ENCODE data around the gene HTR7. TPM values are rescaled to one million over a fixed set of nuclear protein-coding genes. Genes with fewer than 3 reads are reported as not detected.

The HTR7 gene
- total RNA-seq, 1 donor from 2014 or later = 13.3 TPM

DNA sequence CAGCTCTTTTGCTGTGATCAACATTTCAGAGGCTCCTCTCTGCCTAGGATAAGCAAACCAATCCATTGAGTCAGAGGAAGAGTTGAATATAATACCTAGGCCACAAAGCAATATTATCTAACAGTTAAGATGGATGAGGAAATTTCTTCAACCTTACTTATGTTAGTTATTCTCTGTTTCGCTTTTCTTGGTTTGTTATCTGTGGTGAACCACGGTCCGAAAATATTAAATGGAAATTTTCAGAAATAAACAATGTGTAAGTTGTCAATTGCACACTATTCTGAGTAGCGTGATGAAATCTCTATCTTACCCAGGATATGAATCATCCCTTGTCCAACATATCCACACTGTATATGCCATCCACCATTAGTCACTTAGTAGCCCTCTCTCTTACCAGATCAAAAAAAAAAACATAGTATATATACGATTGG is 1.5 kb upstream of the HTR7 start:
- H3K4me3 Mint-ChIP-seq (ENCODE audit: unreplicated experiment) = peak overlapping the region; percentile 88
- H3K9me3 Mint-ChIP-seq (ENCODE audit: unreplicated experiment) = peaks cover 9% of the 10 kb centered on the region
- TF ChIP-seq, protein P1, sequence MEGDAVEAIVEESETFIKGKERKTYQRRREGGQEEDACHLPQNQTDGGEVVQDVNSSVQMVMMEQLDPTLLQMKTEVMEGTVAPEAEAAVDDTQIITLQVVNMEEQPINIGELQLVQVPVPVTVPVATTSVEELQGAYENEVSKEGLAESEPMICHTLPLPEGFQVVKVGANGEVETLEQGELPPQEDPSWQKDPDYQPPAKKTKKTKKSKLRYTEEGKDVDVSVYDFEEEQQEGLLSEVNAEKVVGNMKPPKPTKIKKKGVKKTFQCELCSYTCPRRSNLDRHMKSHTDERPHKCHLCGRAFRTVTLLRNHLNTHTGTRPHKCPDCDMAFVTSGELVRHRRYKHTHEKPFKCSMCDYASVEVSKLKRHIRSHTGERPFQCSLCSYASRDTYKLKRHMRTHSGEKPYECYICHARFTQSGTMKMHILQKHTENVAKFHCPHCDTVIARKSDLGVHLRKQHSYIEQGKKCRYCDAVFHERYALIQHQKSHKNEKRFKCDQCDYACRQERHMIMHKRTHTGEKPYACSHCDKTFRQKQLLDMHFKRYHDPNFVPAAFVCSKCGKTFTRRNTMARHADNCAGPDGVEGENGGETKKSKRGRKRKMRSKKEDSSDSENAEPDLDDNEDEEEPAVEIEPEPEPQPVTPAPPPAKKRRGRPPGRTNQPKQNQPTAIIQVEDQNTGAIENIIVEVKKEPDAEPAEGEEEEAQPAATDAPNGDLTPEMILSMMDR (IDR thresholded peaks at IDR 0.05; ENCODE audit: partially characterized antibody, unreplicated experiment) = no peak
- H3K27ac Mint-ChIP-seq (ENCODE audit: unreplicated experiment) = no peak overlapping the region
- no peak for DNase-seq
- peaks cover 8% of the 10 kb centered on the region for H3K27me3 Mint-ChIP-seq (ENCODE audit: unreplicated experiment)
- H3K4me1 Mint-ChIP-seq (ENCODE audit: low read depth, unreplicated experiment) = peaks cover 12% of the 10 kb centered on the region
- no peaks in the 10 kb centered on the region for H3K36me3 Mint-ChIP-seq (ENCODE audit: unreplicated experiment)

DNA sequence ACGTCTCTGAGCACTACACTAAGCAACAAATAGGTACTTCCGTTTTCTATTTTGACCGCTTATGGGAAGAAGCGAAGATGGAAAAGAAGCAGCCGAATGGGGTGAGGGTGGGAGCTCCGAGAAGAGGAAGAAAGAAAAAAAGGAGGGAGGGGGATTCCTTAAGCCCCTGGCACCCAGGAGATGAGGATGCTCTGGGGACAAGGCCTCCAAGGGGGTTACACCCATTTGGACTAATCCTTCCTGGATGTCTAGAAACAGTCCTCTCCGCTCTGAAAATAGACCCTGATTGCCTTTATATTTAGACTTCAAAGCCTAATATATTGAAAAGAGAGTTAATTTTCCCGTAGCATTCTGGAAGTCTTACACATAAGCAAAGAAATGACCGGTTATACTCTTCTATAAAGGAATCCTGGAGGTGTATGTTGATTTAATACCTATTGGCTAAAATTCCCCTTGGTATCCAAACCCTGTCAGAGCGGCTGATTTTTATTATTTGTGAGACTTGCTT is 676 bp upstream of the HTR7 start:
- Mint-ChIP-seq H3K36me3 (ENCODE audit: unreplicated experiment) (peaks cover 3% of the 10 kb centered on the region), H3K27me3 (ENCODE audit: unreplicated experiment) (peaks cover 8% of the 10 kb centered on the region), H3K4me1 (ENCODE audit: low read depth, unreplicated experiment) (peaks cover 15% of the 10 kb centered on the region), H3K4me3 (ENCODE audit: unreplicated experiment) (peak overlapping the region; percentile 88), H3K9me3 (ENCODE audit: unreplicated experiment) (peaks cover 9% of the 10 kb centered on the region), H3K27ac (ENCODE audit: unreplicated experiment) (peak overlapping the region; percentile 88)
- no peak for DNase-seq
- TF ChIP-seq, protein P1 (IDR thresholded peaks at IDR 0.05; ENCODE audit: partially characterized antibody, unreplicated experiment) = no peak

DNA sequence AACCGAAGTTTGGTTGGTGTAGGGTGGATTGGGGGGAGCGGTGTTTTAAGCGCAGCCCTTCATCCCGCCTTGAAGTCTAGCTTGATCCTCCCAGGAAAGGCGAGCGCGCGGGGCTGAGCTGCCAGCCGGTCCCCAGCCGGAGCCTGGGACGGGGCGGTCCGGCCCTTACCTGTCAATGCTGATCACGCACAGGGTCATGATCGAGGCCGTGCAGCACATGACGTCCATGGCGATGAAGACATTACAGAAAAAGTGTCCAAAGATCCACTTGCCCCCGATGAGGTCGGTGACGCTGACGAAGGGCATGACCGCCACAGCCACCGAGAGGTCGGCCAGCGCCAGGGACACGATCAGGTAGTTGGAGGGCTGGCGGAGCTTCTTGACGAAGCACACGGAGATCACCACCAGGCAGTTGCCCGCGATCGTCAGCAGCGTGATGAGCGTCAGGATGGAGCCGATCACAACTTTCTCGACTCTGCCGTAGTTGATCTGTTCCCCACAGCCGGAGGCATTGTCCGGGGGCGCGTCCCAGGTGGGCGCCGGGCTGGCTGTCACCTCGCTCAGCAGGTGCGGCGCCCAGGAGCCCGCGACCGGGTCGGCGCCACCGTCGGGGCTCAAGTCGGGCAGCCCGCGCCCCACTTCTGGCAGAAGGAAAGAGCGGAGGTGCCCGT is 740 bp downstream of the HTR7 start:
- H3K27ac Mint-ChIP-seq (ENCODE audit: unreplicated experiment) = peak overlapping the region; percentile 95
- DNase-seq = peak; percentile 46
- peaks cover 6% of the 10 kb centered on the region for H3K36me3 Mint-ChIP-seq (ENCODE audit: unreplicated experiment)

DNA sequence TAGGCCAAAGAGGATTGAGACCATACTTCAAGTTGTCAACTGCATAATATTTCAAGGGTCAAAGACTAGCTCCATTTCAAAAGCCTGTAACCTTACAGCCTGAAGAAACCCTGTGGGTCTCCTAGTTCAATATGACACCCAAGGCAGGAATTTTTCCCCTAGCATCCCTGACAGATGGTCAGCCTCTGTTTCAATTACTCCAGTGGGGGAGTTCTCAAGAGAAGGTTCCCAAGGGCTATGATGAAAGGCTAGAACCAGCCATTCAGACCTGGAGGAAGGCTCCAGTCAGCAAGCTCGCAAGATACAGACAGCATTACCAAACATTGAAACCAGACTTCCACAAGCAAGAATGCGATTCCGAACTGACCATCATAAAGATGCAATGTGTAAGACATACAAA is 1.6 kb downstream of the HTR7 start:
- H3K27ac Mint-ChIP-seq (ENCODE audit: unreplicated experiment) = peak overlapping the region; percentile 95
- TF ChIP-seq, protein P1 (IDR thresholded peaks at IDR 0.05; ENCODE audit: partially characterized antibody, unreplicated experiment) = no peak
- H3K4me3 Mint-ChIP-seq (ENCODE audit: unreplicated experiment) = peak overlapping the region; percentile 97
- DNase-seq = peak; percentile 23
- peaks cover 12% of the 10 kb centered on the region for H3K36me3 Mint-ChIP-seq (ENCODE audit: unreplicated experiment)
- H3K9me3 Mint-ChIP-seq (ENCODE audit: unreplicated experiment) = peaks cover 12% of the 10 kb centered on the region
- H3K27me3 Mint-ChIP-seq (ENCODE audit: unreplicated experiment) = peaks cover 10% of the 10 kb centered on the region
- peaks cover 15% of the 10 kb centered on the region for H3K4me1 Mint-ChIP-seq (ENCODE audit: low read depth, unreplicated experiment)

More for the DNA sequence above, 740 bp downstream of the HTR7 start:
- peaks cover 9% of the 10 kb centered on the region for H3K27me3 Mint-ChIP-seq (ENCODE audit: unreplicated experiment)
- peaks cover 15% of the 10 kb centered on the region for H3K4me1 Mint-ChIP-seq (ENCODE audit: low read depth, unreplicated experiment)
- H3K9me3 Mint-ChIP-seq (ENCODE audit: unreplicated experiment) = peaks cover 9% of the 10 kb centered on the region
- TF ChIP-seq, protein P1 (IDR thresholded peaks at IDR 0.05; ENCODE audit: partially characterized antibody, unreplicated experiment) = no peak
- H3K4me3 Mint-ChIP-seq (ENCODE audit: unreplicated experiment) = peak overlapping the region; percentile 97

DNA sequence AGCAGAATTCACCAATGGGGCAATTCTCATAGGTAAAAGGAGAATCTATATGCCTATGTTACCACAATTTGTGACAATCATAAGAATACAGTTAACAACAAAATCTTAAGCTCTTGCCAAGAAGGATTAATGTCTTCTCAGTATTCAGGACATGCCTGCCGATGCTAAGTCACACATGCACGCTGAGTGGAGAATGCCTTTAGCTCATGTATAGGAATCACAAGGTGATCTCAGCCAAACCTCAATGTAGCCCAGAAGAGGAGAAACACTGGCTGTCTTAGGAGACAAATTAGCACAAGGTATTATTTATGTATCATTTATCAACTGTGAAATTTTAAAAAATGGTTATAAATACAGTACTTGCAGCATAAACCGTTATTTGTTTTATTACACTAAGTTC is 2.7 kb downstream of the HTR7 start:
- peaks cover 10% of the 10 kb centered on the region for H3K27me3 Mint-ChIP-seq (ENCODE audit: unreplicated experiment)
- peak overlapping the region; percentile 95 for H3K27ac Mint-ChIP-seq (ENCODE audit: unreplicated experiment)
- peaks cover 23% of the 10 kb centered on the region for H3K36me3 Mint-ChIP-seq (ENCODE audit: unreplicated experiment)
- TF ChIP-seq, protein P1 (IDR thresholded peaks at IDR 0.05; ENCODE audit: partially characterized antibody, unreplicated experiment) = no peak
- no peak for DNase-seq
- H3K4me1 Mint-ChIP-seq (ENCODE audit: low read depth, unreplicated experiment) = peaks cover 15% of the 10 kb centered on the region
- H3K4me3 Mint-ChIP-seq (ENCODE audit: unreplicated experiment) = peak overlapping the region; percentile 97
- H3K9me3 Mint-ChIP-seq (ENCODE audit: unreplicated experiment) = peaks cover 21% of the 10 kb centered on the region

Measured in glutamatergic neuron (in vitro differentiated cells).